Erythroblast (primary cell): ENCODE data around the gene TTC8.

Source experiments
- GATA1 ChIP-seq: IDR thresholded peaks from 2 replicates; pipeline ENCODE4 v1.6.1; 2011; ENCODE audit warnings: low read depth, mild to moderate bottlenecking, control low read depth, low read length, moderate library complexity
- POLR2A ChIP-seq: IDR thresholded peaks from 2 replicates; pipeline ENCODE4 v1.6.1; 2011; ENCODE audit warnings: mild to moderate bottlenecking, low read length

GRCh38 chr14:88821888-88822287, 2.6 kb upstream of the TTC8 start:
- TF ChIP-seq POLR2A (no peak), GATA1 (no peak)
